Stomach (tissue), 4 donors: ENCODE data around the gene RTN4.

Experiments
- CTCF ChIP-seq, 7 experiments: fragments of 450-650 bp in 4 of 7; fragments of 200-600 bp in 3 of 7; sonication (generic) in 3 of 7; IDR thresholded peaks; one replicate each; pipeline ENCODE4 v1.5.1; 2016 to 2019; ENCODE audit warnings: antibody characterized with exemption in 7 of 7, control low read depth in 2 of 7, mild to moderate bottlenecking in 1 of 7
- POLR2A ChIP-seq, 4 donors: fragments of 450-650 bp; IDR thresholded peaks; one replicate each; pipeline ENCODE4 v1.6.1; 2016; ENCODE audit warnings: antibody characterized with exemption in 4 of 4, control low read depth in 2 of 4, mild to moderate bottlenecking in 1 of 4, moderate library complexity in 1 of 4
- POLR2AphosphoS5 ChIP-seq, 3 donors: sonication (generic); formaldehyde crosslinking; IDR thresholded peaks; one replicate each; pipeline ENCODE4 v1.6.1; 2016; ENCODE audit warnings: antibody characterized with exemption in 3 of 3

- TF ChIP-seq CTCF (IDR thresholded peaks at IDR 0.05) (no peak), POLR2A (IDR thresholded peaks at IDR 0.05) (no peak), POLR2AphosphoS5 (IDR thresholded peaks at IDR 0.05) (no peak)
Measured at GRCh38 chr2:55089726-55090125, 39.5 kb upstream of the RTN4 start.
